Measurements from ENCODE around the gene KRTAP5-10.
"Not testable (repeated sequence)": the region's sequence is repeated elsewhere in the genome, so short reads cannot be mapped to it uniquely, and the experiment has no call there.

Gene KRTAP5-10

GRCh38 chr11:71572811-71573210 is 7.4 kb downstream of the KRTAP5-10 start:
- no peak for DNase-seq (ENCODE audit: low spot score)

GRCh38 chr11:71574418-71574817 is 9.1 kb downstream of the KRTAP5-10 start:
- no peak for DNase-seq (ENCODE audit: low spot score)

- no peak for DNase-seq (ENCODE audit: low spot score)
Observed at GRCh38 chr11:71575723-71576424, 10.5 kb downstream of the KRTAP5-10 start.

DNA sequence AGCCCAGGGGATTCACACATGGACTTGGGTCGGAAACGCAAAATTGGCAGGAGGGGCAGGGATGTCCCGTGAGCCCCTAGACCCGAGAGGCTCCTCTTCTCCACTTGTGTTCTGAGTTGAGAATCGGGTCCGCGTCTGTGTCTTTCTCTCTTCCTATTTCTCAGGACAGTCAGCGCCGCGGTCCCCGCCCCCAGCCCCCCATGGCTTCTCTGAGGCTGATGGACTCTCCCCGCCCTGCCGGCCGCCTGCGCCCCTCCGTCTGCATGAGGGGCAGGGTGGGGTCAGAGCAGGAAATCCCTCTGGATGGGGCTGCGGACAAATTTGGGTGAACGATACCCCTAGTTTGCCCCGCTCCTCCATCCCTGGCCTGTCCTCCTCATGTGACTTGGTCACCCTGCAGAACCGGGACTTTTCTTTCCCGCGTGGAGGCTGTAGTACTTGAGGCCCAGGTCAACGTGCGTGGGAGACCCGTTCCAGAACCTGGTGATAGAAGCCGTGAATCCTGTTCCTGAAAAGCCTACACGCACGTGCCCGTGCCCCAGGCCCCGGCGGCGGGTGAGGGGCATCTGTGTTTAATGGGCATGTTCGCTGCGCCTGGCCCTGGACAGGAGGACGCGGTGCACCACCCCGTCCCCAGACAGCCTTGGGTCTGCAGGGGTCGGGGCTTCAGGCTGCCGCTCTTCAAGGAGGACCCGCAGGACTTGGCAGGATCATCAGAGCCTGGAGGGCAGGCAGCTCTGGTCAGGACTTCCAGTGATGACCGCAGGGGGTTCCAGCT is 11.5 kb downstream of the KRTAP5-10 start:
- DNase-seq (ENCODE audit: low spot score): not testable (repeated sequence)

DNA sequence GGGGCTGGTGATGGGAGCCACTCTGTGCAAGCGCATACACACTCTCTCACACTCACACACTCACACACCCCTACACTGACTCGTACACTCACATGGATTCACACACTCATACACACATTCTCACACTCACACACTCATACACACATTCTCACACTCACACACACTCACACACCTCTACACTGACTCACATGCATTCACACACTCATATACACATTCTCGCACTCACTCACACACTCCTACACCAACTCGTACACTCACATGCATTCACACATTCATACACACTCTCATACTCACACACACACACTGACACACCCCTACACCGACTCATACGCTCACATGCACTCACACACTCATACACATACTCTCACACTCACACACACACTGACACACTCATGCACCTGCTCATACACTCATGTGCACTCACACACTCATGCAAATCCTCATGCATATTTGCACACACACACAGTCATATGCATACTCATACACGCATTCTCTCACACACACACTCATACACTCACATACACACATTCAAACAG is 12.2 kb downstream of the KRTAP5-10 start:
- no peak for DNase-seq (ENCODE audit: low spot score)

DNA sequence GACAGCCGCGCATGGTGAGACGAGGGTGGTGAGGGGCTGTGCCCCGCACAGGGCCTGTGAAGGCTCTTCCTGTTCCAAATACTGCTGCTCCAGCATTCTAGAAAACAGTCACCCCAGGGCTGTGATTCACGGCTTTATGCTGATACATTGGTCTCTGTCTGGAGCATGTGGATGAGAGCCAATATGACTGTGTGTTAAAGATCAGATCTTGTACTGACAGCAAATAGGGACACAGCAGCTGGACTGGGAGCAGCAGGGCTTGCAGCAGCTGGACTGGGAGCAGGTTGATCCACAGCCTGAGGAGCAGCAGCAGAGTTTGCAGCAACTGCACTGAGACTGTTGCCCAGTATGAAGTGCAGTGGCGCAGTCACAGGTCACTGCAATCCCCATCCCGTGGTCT is 14.2 kb downstream of the KRTAP5-10 start:
- not testable (repeated sequence) for DNase-seq (ENCODE audit: low spot score)

GRCh38 chr11:71580057-71581003 is 15.0 kb downstream of the KRTAP5-10 start:
- DNase-seq (ENCODE audit: low spot score): peak; percentile 81

DNA sequence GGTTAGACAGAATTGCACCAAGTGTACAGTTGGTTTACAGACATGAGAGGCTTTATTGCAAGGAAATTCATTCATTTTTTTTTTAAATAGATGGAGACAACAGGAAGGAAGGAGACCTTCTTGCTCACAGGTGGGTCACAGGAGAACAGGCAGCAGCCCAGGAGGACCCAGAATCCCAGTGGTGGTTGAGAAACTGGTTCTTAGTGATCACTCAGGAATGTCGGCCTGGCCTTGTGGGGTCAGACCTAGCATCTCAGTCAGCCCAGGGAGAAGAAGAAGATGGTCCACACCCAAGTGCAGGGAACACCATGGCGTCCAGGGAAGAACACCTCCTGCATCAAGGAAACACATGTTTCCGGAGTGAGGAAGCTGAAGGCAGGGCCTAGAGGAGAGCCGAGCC is 16.5 kb downstream of the KRTAP5-10 start:
- no peak for DNase-seq (ENCODE audit: low spot score)

GRCh38 chr11:71582309-71582895 is 17.0 kb downstream of the KRTAP5-10 start, which contains the start of gene KRTAP5-11:
Gene KRTAP5-11 (minus strand): TSS chr11:71582875. CDS start chr11:71582837, 38 bp downstream.
- DNase-seq (ENCODE audit: low spot score): no peak

DNA sequence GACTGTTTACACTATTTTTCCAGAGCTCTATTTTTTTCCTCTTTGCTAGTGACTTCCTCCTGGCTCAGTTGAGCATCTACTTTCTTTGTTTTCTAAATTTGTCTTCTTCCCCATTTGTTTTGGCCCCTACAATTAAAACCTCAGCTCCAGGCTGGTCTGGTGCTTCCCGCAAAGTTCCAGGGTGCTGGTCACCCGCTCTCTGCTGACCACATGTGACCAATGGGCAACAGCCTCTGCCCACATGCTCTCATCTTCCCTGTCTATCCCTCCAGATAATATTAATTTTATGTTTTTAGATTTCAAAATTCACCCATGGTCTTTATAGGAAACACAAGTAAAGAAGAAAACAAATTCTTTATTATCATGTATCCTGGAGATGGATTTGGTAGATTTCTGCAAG is 17.6 kb downstream of the KRTAP5-10 start:
- DNase-seq (ENCODE audit: low spot score): not testable (repeated sequence)

DNA sequence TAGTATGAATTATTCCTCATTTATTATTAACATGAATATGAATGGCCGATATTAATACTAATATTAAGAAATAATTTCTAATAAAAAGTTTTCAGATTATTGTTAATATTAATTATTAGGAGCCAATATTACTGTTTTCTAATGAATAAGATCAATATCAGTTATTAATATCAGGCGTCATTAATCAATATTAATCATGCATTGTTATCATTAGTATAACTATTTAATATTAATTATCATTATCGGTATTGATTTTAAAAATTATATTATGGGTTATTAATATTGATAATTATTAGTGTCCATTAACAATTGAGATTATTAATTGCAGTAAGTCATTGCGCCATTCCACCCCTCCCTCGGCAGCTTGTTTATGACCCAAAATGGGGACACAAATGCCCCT is 20.3 kb downstream of the KRTAP5-10 start:
- not testable (repeated sequence) for DNase-seq (ENCODE audit: low spot score)

DNA sequence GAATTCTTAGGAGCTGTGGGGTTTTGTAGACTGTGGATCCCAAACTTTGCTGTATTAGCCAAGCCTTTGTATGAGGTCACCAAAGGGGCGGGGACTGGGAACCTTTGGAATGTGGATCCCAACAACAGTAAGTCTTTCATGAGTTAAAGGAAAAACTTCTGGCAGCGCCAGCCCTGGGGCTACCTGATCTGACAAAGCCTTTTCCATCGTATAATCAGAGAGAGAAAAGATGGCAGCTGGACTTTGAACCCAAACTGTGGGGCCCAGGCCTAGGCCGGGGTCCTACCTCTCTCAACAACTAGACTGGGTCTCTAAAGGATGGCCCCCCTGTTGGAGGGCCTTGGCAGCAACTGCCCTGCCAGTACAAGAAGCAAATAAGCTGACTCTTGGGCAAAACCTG is 23.0 kb downstream of the KRTAP5-10 start:
- not testable (repeated sequence) for DNase-seq (ENCODE audit: low spot score)

- DNase-seq (ENCODE audit: low spot score): not testable (repeated sequence)
Observed at GRCh38 chr11:71588822-71589545, 23.6 kb downstream of the KRTAP5-10 start.

GRCh38 chr11:71589546-71589920 is 24.2 kb downstream of the KRTAP5-10 start:
- not testable (repeated sequence) for DNase-seq (ENCODE audit: low spot score)

DNA sequence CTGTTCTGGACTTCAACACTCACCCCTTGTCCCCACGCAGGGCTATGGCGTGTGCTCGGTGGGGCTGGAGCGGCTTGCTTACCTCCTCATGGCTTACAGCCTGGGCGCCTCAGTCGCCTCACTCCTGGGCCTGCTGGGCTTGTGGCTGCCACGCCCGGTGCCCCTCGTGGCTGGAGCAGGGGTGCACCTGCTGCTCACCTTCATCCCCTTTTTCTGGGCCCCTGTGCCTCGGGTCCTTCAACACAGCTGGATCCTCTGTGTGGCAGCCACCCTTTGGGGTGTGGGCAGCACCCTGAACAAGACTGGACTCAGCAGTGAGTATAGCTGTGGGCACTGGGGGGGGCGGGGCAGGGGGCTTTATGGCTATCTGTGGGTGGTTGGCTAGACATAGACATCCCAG is 37.9 kb downstream of the KRTAP5-10 start:
- DNase-seq (ENCODE audit: low spot score): not testable (repeated sequence)

GRCh38 chr11:71604798-71605488 is 39.6 kb downstream of the KRTAP5-10 start:
- not testable (repeated sequence) for DNase-seq (ENCODE audit: low spot score)

GRCh38 chr11:71606853-71607519 is 41.6 kb downstream of the KRTAP5-10 start:
- not testable (repeated sequence) for DNase-seq (ENCODE audit: low spot score)

DNA sequence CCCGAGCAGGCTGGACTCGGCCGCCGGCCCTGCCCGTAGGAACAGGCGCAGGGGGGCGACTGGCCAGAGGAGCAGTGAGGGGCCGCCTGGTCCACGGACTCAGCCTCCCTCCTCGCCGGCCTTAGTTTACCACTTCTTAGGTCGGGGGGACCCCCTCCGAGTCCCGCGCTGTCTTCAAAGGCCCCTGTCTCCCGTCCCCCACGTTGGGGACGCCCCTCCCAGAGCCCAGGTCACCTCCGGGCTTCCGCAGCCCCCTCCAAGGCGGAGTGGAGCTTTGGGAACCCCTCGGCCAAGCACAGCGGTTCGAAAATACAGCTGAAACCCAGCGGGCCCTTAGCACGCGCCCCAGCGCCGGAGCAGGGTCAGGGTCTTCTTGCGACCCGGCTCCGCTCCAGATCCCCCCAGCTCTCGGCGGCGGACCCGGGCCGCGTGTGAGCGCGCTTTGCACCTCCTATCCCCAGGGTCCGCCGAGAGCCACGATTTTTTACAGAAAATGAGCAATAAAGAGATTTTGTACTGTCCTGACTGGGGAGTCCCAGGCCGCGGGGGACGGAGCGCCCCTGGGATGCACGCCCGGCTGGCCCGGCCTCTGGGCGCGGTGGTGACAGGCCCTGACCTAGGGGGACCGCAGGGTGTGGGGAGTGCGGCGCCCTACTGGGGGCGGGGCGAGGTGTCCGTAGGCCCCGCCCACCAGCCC is 42.3 kb downstream of the KRTAP5-10 start:
- DNase-seq (ENCODE audit: low spot score): not testable (repeated sequence)

GRCh38 chr11:71608272-71608671 is 42.9 kb downstream of the KRTAP5-10 start:
- DNase-seq (ENCODE audit: low spot score): not testable (repeated sequence)

Data from HuH-7 (cell line).